Breast epithelium (tissue), 3 donors: ENCODE measurements around the gene IRF2BP2.

Source experiments
- CTCF ChIP-seq, 3 donors: fragments of 450-650 bp; IDR thresholded peaks; one replicate each; pipeline ENCODE4 v1.5.1; 2016 to 2017; ENCODE audit warnings: antibody characterized with exemption in 3 of 3, mild to moderate bottlenecking in 3 of 3, moderate library complexity in 3 of 3
- POLR2A ChIP-seq: fragments of 450-650 bp; IDR thresholded peaks from one replicate; pipeline ENCODE4 v1.6.1; 2016; ENCODE audit warnings: antibody characterized with exemption, mild to moderate bottlenecking, moderate library complexity

- TF ChIP-seq CTCF (IDR thresholded peaks at IDR 0.05) (no peak), POLR2A (no peak)
Observed at GRCh38 chr1:234631721-234632125, 21.7 kb upstream of the IRF2BP2 start.
